A549 (cell line): ENCODE results near the gene TPM2. TPM values are rescaled to one million over a fixed set of nuclear protein-coding genes. Genes with fewer than 3 reads are reported as not detected.

Experiments used
- ATAC-seq, 2 experiments: fragments of 200-7000 bp in 1 of 2; fragments of >200 bp in 1 of 2; cut with Nextera tagmentation in 1 of 2; cut with Tn5 transposase in 1 of 2; 3 replicates each; pipeline versions ENCODE4 v1.8.0 to v1.9.1; 2018 to 2020; ENCODE audit warnings: mild to moderate bottlenecking in 1 of 2, moderate library complexity in 1 of 2
- CTCF ChIA-PET: fragments of 300-600 bp; sonication (Branson Sonifier 250); formaldehyde crosslinking; extraction: SDS; loops from one replicate; lab custom pipeline; 2021; ENCODE audit warnings: antibody characterized with exemption, inconsistent platforms; lab: Yijun Ruan, JAX
- POLR2A ChIA-PET: fragments of 350-600 bp; formaldehyde crosslinking; extraction: SDS; loops from one replicate; lab custom pipeline; 2021; ENCODE audit warnings: antibody characterized with exemption, inconsistent platforms; lab: Yijun Ruan, JAX
- DNase-seq, 2 experiments: peaks; one replicate each; pipeline versions ENCODE4 v3.0.0 to v3.0.0-alpha.2; 2011 to 2016; ENCODE audit warnings: low read depth in 1 of 2, low spot score in 1 of 2
- FAIRE-seq: peaks from 2 replicates; lab custom pipeline; 2011; peaks lifted over from hg19 to GRCh38; lab: Jason Lieb, UNC
- H3K27ac ChIP-seq, 2 experiments: fragments of >200 bp; sonication (Bioruptor Twin); formaldehyde crosslinking; 3 replicates each; pipeline ENCODE4 v1.5.1; 2016 to 2017
- H3K4me1 ChIP-seq: fragments of >200 bp; sonication (Bioruptor Twin); formaldehyde crosslinking; 3 replicates; pipeline ENCODE4 v1.6.1; 2016
- H3K4me2 ChIP-seq: fragments of >200 bp; sonication (Bioruptor Twin); formaldehyde crosslinking; 3 replicates; pipeline ENCODE4 v1.6.1; 2016
- H3K4me3 ChIP-seq: fragments of >200 bp; sonication (Bioruptor Twin); formaldehyde crosslinking; 3 replicates; pipeline ENCODE4 v1.5.1; 2016
- H3K9me3 ChIP-seq: fragments of >200 bp; sonication (Bioruptor Twin); formaldehyde crosslinking; 3 replicates; pipeline ENCODE4 v1.6.1; 2016
- BHLHE40 ChIP-seq: IDR thresholded peaks from 2 replicates; pipeline ENCODE4 v1.6.1; 2012; ENCODE audit warnings: low read depth, low read length, inconsistent platforms
- CBX2 ChIP-seq: fragments of 200-600 bp; sonication (generic); IDR thresholded peaks from 2 replicates; pipeline ENCODE4 v1.6.1; 2016; ENCODE audit warnings: low read depth, mild to moderate bottlenecking, borderline replicate concordance
- CEBPB ChIP-seq, 2 experiments: fragments of >200 bp in 1 of 2; sonication (Bioruptor Twin) in 1 of 2; formaldehyde crosslinking in 1 of 2; IDR thresholded peaks; 2 replicates each; pipeline ENCODE4 v1.6.1; 2012 to 2016
- EHF ChIP-seq: fragments of 250-450 bp; sonication (Bioruptor Pico); IDR thresholded peaks from 2 replicates; pipeline ENCODE4 v1.5.0; 2020; ENCODE audit warnings: mild to moderate bottlenecking
- ELK1 ChIP-seq: fragments of 150-350 bp; IDR thresholded peaks from 2 replicates; pipeline ENCODE4 v1.6.1; 2014; ENCODE audit warnings: low read depth, mild to moderate bottlenecking, low read length
- HOXB13 ChIP-seq: fragments of 250-450 bp; sonication (Bioruptor Pico); IDR thresholded peaks from 2 replicates; pipeline ENCODE4 v1.5.0; 2020; ENCODE audit warnings: low read depth, mild to moderate bottlenecking, moderate library complexity
- JUNB ChIP-seq: fragments of >200 bp; sonication (Bioruptor Twin); formaldehyde crosslinking; IDR thresholded peaks from 2 replicates; pipeline ENCODE4 v1.6.1; 2016
- MAZ ChIP-seq: fragments of 150-350 bp; IDR thresholded peaks from 2 replicates; pipeline ENCODE4 v1.6.1; 2014; ENCODE audit warnings: antibody characterized with exemption, low read depth, low read length, borderline replicate concordance
- NFE2L2 ChIP-seq: fragments of 150-350 bp; conservative IDR thresholded peaks from 2 replicates; pipeline ENCODE4 v1.6.1; 2014; ENCODE audit warnings: low read length
- NPAS2 ChIP-seq: fragments of 250-450 bp; sonication (Bioruptor Pico); IDR thresholded peaks from 2 replicates; pipeline ENCODE4 v1.8.0; 2022; ENCODE audit warnings: mild to moderate bottlenecking, moderate library complexity, borderline replicate concordance
- PBX3 ChIP-seq: IDR thresholded peaks from 2 replicates; pipeline ENCODE4 v1.6.1; 2012
- PHF8 ChIP-seq: fragments of 200-600 bp; sonication (generic); IDR thresholded peaks from 2 replicates; pipeline ENCODE4 v1.6.1; 2016; ENCODE audit warnings: low read depth, mild to moderate bottlenecking, antibody characterized with exemption, moderate library complexity, borderline replicate concordance
- RCOR1 ChIP-seq: fragments of 150-350 bp; IDR thresholded peaks from 2 replicates; pipeline ENCODE4 v1.6.1; 2014; ENCODE audit warnings: antibody characterized with exemption, low read length, low read depth
- RFX5 ChIP-seq: fragments of 450-650 bp; IDR thresholded peaks from 2 replicates; pipeline ENCODE4 v1.7.1; 2014; ENCODE audit warnings: antibody characterized with exemption, mild to moderate bottlenecking, moderate library complexity
- RNF2 ChIP-seq: fragments of 200-600 bp; sonication (generic); IDR thresholded peaks from 2 replicates; pipeline ENCODE4 v1.6.1; 2016; ENCODE audit warnings: low read depth, mild to moderate bottlenecking, antibody characterized with exemption, moderate library complexity, borderline replicate concordance
- SMC3 ChIP-seq: fragments of >200 bp; sonication (Bioruptor Twin); formaldehyde crosslinking; IDR thresholded peaks from 3 replicates; pipeline ENCODE4 v1.6.1; 2018; ENCODE audit warnings: inconsistent platforms
- ZNF302 ChIP-seq: fragments of 250-450 bp; sonication (Bioruptor Pico); IDR thresholded peaks from 2 replicates; pipeline ENCODE4 v1.9.0; 2021; ENCODE audit warnings: inconsistent platforms, mild to moderate bottlenecking, moderate library complexity
- ZSCAN20 ChIP-seq: fragments of 250-450 bp; sonication (Bioruptor Pico); IDR thresholded peaks from 2 replicates; pipeline ENCODE4 v1.8.0; 2022; ENCODE audit warnings: mild to moderate bottlenecking, moderate library complexity
- WGBS: methylation state at CpG from one replicate; pipeline ENCODE4 v1.1.6; 2017; ENCODE audit errors: missing lambda C conversion rate; 5-methylcytosine and 5-hydroxymethylcytosine counted together
- polyA plus RNA-seq, 4 experiments: library from polyadenylated mRNA; depleted of rRNA in 3 of 4; stranded (reverse); fragments of >200 nt; fragmentation: RNase III in 1 of 4; extraction: RNeasy Plus Mini Kit Qiagen cat#74134 plus additional on column Dnase treatment in 1 of 4; gene quantifications; 2 replicates in 3 of 4; 3 replicates in 1 of 4; pipeline ENCODE4 v1.2.3, GENCODE V29; 2011 to 2017
- TF ChIP-seq, protein P1 (sequence below): fragments of 200-600 bp; sonication (generic); IDR thresholded peaks from 2 replicates; pipeline ENCODE4 v1.6.1; 2016; ENCODE audit warnings: antibody characterized with exemption, mild to moderate bottlenecking, moderate library complexity
- TF ChIP-seq, protein P2 (sequence below): IDR thresholded peaks from 2 replicates; pipeline ENCODE4 v1.6.1; 2012; ENCODE audit warnings: low read depth, borderline replicate concordance

TPM2 gene
- polyA plus RNA-seq, 2 of the 4 experiments (the other 2 are of a cell fraction) = 281 to 956 TPM

DNA sequence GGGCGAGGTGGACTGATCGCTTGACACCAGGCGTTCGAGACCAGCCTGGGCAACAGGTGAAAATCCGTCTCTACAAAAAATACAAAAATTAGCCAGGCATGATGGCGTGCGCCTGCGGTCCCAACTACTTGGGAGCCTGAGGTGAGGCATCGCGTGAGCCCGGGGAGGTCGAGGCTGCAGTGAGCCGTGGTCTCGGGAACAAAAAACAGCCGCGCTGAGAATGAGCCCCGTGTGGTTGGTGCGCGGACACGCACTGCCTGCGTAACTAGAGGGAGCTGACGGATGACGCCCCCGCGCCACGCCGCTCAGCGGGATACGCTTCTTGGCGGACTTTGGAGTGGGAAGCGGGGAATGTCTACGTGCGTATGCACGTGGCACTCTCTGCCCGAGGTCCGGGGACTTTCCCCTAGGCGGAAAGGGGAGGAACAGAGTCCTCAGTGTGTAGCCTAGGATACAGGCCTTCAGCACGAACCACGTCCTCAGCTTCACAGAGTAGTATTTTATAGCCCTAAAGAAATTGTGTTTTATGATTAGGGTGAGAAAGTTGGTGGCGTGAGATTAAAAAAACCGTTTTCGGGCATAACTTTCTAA lies 32.1 kb downstream of the TPM2 start, which contains the start of gene RMRP (continued):
- TF ChIP-seq PHF8 (no peak), NPAS2 (CRISPR knock-in tag) (peak; percentile 95)
- TF ChIP-seq, all 56 proteins: peak for 17

DNA sequence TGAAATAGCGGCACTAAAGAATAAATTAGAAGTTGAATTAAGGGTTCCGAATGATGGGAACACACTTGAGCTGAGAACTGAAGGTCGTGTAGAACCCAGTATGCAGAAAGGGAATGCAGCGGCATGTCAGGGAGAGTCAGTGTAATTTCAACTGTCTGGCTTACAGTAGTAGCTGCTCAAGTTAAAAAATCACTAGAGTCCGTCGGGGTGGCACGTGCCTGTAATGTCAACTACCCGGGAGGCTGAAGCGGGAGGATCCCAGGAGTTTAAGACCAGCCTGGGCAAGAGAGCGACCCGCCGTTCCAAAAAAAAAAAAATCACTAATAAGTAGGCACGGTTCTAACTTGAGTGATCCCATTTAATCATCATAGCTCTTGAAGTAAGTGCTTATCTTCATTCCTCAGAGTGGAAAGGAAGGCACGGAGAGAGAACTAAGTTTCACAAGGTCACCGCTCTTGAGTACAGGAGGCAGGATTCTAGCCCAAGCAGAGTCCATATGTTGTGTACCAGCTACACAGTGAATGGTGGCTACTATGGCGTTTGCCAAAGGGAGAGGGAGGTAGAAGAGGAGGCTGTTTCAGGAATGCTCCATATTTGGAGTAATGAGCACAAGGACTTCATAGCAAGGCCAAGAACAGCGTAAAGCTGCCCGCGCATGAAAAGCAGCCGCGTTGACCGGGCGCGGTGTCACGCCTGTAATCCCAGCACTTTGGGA lies 32.7 kb downstream of the TPM2 start:
- CTCF ChIA-PET = interaction anchor here (1.1 to 21.5 kb wide), 14 partner anchors 8 to 238 kb away, joined by 3 to 498 read pairs (median 9); partner anchors contain the start of genes ARHGEF39, CA9, CREB3 and TLN1
- no peak for DNase-seq
- no peak for FAIRE-seq
- Histone ChIP-seq H3K4me1 (peaks cover 33% of the 10 kb centered on the region), H3K9me3 (no peaks in the 10 kb centered on the region), H3K4me2 (peak overlapping the region; percentile 83), H3K4me3 (peak overlapping the region; percentile 39), H3K27ac (peak overlapping the region; percentile 65 to 98)
- POLR2A ChIA-PET = interaction anchor here (1.0 to 3.1 kb wide), 9 partner anchors 11 to 139 kb away, joined by 3 to 38 read pairs (median 7); partner anchors contain the start of genes CREB3, GBA2, RGP1 and TESK1
- TF ChIP-seq NPAS2 (CRISPR knock-in tag) (no peak), NFE2L2 (no peak), HOXB13 (CRISPR knock-in tag) (no peak), ELK1 (no peak), ZNF302 (no peak), SMC3 (no peak), RNF2 (no peak)
- TF ChIP-seq, protein P1, sequence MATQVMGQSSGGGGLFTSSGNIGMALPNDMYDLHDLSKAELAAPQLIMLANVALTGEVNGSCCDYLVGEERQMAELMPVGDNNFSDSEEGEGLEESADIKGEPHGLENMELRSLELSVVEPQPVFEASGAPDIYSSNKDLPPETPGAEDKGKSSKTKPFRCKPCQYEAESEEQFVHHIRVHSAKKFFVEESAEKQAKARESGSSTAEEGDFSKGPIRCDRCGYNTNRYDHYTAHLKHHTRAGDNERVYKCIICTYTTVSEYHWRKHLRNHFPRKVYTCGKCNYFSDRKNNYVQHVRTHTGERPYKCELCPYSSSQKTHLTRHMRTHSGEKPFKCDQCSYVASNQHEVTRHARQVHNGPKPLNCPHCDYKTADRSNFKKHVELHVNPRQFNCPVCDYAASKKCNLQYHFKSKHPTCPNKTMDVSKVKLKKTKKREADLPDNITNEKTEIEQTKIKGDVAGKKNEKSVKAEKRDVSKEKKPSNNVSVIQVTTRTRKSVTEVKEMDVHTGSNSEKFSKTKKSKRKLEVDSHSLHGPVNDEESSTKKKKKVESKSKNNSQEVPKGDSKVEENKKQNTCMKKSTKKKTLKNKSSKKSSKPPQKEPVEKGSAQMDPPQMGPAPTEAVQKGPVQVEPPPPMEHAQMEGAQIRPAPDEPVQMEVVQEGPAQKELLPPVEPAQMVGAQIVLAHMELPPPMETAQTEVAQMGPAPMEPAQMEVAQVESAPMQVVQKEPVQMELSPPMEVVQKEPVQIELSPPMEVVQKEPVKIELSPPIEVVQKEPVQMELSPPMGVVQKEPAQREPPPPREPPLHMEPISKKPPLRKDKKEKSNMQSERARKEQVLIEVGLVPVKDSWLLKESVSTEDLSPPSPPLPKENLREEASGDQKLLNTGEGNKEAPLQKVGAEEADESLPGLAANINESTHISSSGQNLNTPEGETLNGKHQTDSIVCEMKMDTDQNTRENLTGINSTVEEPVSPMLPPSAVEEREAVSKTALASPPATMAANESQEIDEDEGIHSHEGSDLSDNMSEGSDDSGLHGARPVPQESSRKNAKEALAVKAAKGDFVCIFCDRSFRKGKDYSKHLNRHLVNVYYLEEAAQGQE = no peak
- 46% methylated on average over 25 of the region's 25 CpGs for WGBS
- ATAC-seq = peak; percentile 19 to 44

DNA sequence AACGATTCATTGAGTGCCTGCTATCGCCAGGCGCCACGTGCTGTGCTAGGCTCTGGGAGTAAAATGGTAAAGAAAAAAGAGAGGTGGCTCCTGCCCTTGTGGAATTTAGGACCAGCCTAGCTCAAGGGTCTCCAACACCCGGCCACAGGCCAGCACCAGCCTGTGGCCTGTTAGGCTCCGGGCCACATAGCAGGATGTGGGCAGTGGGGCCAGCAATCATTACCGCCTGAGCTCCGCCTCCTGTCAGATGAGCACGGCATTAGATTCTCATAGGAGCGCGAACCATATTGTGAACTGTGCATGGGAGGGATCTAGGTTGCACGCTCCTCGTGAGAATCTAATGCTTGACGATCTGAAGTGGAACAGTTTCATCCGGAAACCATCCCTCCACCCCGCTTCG lies 33.4 kb downstream of the TPM2 start:
- POLR2A ChIA-PET = interaction anchor here (3.1 kb wide), 1 partner anchor 75 kb away, joined by 38 read pairs; the partner anchor contains the start of genes CREB3 and TLN1
- TF ChIP-seq RCOR1 (no peak), NPAS2 (CRISPR knock-in tag) (no peak), PHF8 (no peak), PBX3 (no peak), MAZ (no peak), BHLHE40 (no peak), CEBPB (IDR thresholded peaks at IDR 0.05) (no peak), ZSCAN20 (no peak), ZNF302 (no peak), EHF (CRISPR knock-in tag) (no peak), CBX2 (no peak), ELK1 (no peak), JUNB (no peak), RFX5 (no peak)
- TF ChIP-seq, protein P2, sequence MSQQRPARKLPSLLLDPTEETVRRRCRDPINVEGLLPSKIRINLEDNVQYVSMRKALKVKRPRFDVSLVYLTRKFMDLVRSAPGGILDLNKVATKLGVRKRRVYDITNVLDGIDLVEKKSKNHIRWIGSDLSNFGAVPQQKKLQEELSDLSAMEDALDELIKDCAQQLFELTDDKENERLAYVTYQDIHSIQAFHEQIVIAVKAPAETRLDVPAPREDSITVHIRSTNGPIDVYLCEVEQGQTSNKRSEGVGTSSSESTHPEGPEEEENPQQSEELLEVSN = no peak
- Histone ChIP-seq H3K4me1 (peaks cover 39% of the 10 kb centered on the region), H3K9me3 (no peaks in the 10 kb centered on the region), H3K4me2 (no peak overlapping the region), H3K27ac (no peak overlapping the region), H3K4me3 (no peak overlapping the region)
- ATAC-seq = no peak
- no peak for FAIRE-seq
- CTCF ChIA-PET = interaction anchor here (1.2 to 21.5 kb wide), 11 partner anchors 9 to 239 kb away, joined by 3 to 498 read pairs (median 6); partner anchors contain the start of genes ARHGEF39, CA9, CREB3 and TLN1
- WGBS = 92% methylated on average over 17 of the region's 17 CpGs
- no peak for DNase-seq
